Ovary (tissue), 9 donors: ENCODE data around the gene RNF217. TPM values are rescaled to one million over a fixed set of nuclear protein-coding genes. Genes with fewer than 3 reads are reported as not detected.

Source experiments
- DNase-seq, 5 donors: peaks; one replicate each; pipeline ENCODE4 v3.0.0-alpha.2; 2019 to 2020
- H3K27ac ChIP-seq, 2 donors: fragments of 200-600 bp; one replicate each; pipeline versions ENCODE4 v1.5.1 to v1.8.0; 2019 to 2022
- H3K27me3 ChIP-seq: fragments of 200-600 bp; one replicate; pipeline ENCODE4 v1.8.0; 2022
- H3K36me3 ChIP-seq: fragments of 200-600 bp; sonication (generic); one replicate; pipeline ENCODE4 v1.5.1; 2019
- H3K4me1 ChIP-seq: one replicate; pipeline ENCODE4 v1.8.1; 2013; ENCODE audit warnings: mild to moderate bottlenecking, moderate library complexity; ENCODE audit not compliant: insufficient read depth
- H3K4me3 ChIP-seq: fragments of 200-600 bp; sonication (generic); one replicate; pipeline ENCODE4 v1.5.1; 2017
- H3K9me3 ChIP-seq, 2 donors: fragments of 200-600 bp in 1 of 2; sonication (generic) in 1 of 2; one replicate each; pipeline versions ENCODE4 v1.5.1 to v1.8.1; 2013 to 2019; ENCODE audit warnings: mild to moderate bottlenecking in 1 of 2, moderate library complexity in 1 of 2
- CTCF ChIP-seq, 3 donors: fragments of 450-650 bp in 2 of 3; fragments of 200-600 bp in 1 of 3; IDR thresholded peaks; one replicate each; pipeline versions ENCODE4 v1.5.1 to v1.8.0; 2016 to 2022; ENCODE audit warnings: antibody characterized with exemption in 3 of 3, mild to moderate bottlenecking in 1 of 3
- EP300 ChIP-seq: sonication (generic); formaldehyde crosslinking; IDR thresholded peaks from one replicate; pipeline ENCODE4 v1.6.1; 2017; ENCODE audit warnings: antibody characterized with exemption
- POLR2A ChIP-seq: fragments of 450-650 bp; IDR thresholded peaks from one replicate; pipeline ENCODE4 v1.6.1; 2017; ENCODE audit warnings: antibody characterized with exemption, mild to moderate bottlenecking, moderate library complexity
- WGBS, 3 donors: extraction: QIAGEN DNeasy Blood & Tissue Kit in 1 of 3; methylation state at CpG; one replicate each; pipeline versions ENCODE4 v1.1.5 to v1.1.7; 2013 to 2017; 5-methylcytosine and 5-hydroxymethylcytosine counted together
- intact Hi-C, 4 donors: fragments of 100-400 bp; cut with DNase I; formaldehyde crosslinking; loops; one replicate each; pipeline versions ENCODE4 v1.11.0 to v1.15.1; 2022 to 2023
- polyA plus RNA-seq, 2 donors: library from polyadenylated mRNA; stranded (reverse); fragments of 200-250 nt in 1 of 2; fragments of 350-450 nt in 1 of 2; fragmentation: Illumina TruSeq in 1 of 2; extraction: RNeasy Lipid Tissue Mini Kit (QIAGEN cat#74804) in 1 of 2; gene quantifications; one replicate each; pipeline ENCODE4 v1.2.3, GENCODE V29; 2013 to 2014
- total RNA-seq, 7 donors: library from RNA; depleted of rRNA in 2 of 7; stranded (reverse); fragments of >200 nt in 2 of 7; fragmentation: NEBNext Ultra II Directional in 3 of 7; extraction: Animal tissue kit (Norgen Biotek cat#: 25700) in 3 of 7; gene quantifications; one replicate each; pipeline versions ENCODE4 v1.1.0 to v1.2.4, GENCODE V29; 2016 to 2023
- donor health status: DM: no; HTN: no; CAD: no; lungs with moderate emphysema.
- donor health status: DM: no; HTN: no; CAD: no.
- donor health status: Bipolar disorder and iron deficiency.
- donor health status: DM: yes; HTN: yes; CAD: no.
- donor health status: DM: no; HTN: no; CAD: no.
- donor health status: DM: yes; HTN: yes; CAD: no.

The RNF217 gene
- total and polyA plus RNA-seq, 9 donors: 5.8 to 40.4 (median 33.6) TPM

- DNase-seq: no peak
- Histone ChIP-seq H3K27ac (no peak overlapping the region), H3K36me3 (no peaks in the 10 kb centered on the region), H3K9me3 (no peaks in the 10 kb centered on the region), H3K27me3 (no peaks in the 10 kb centered on the region), H3K4me3 (no peak overlapping the region), H3K4me1 (no peaks in the 10 kb centered on the region)
- intact Hi-C loops: no loop called here
- WGBS, 3 donors: 86 to 95% (median 87%) methylated on average over 8 of the region's 8 CpGs
- TF ChIP-seq EP300: no peak
- TF ChIP-seq CTCF (IDR thresholded peaks at IDR 0.05): no peak
- TF ChIP-seq POLR2A: no peak
Measured at GRCh38 chr6:124997196-124997875, 35.1 kb downstream of the RNF217 start.

- Histone ChIP-seq H3K27ac (no peak overlapping the region), H3K27me3 (no peaks in the 10 kb centered on the region), H3K4me1 (peaks cover 3% of the 10 kb centered on the region), H3K4me3 (no peak overlapping the region), H3K36me3 (no peaks in the 10 kb centered on the region), H3K9me3 (no peaks in the 10 kb centered on the region)
- 78 to 86% (median 82%) methylated on average over 2 of the region's 2 CpGs for WGBS, 3 donors
- intact Hi-C loops: no loop called here
- DNase-seq: no peak
- TF ChIP-seq POLR2A (no peak), EP300 (no peak), CTCF (IDR thresholded peaks at IDR 0.05) (no peak)
Measured at GRCh38 chr6:124999105-124999764, 37.0 kb downstream of the RNF217 start.

- H3K4me3 ChIP-seq: no peak overlapping the region
- H3K4me1 ChIP-seq: peaks cover 3% of the 10 kb centered on the region
- DNase-seq: no peak
- H3K9me3 ChIP-seq: no peaks in the 10 kb centered on the region
- H3K27me3 ChIP-seq: no peaks in the 10 kb centered on the region
- WGBS, 3 donors: 3 to 16% (median 10%) methylated on average over 4 of the region's 4 CpGs
- intact Hi-C loops: no loop called here
- H3K27ac ChIP-seq: no peak overlapping the region
- no peaks in the 10 kb centered on the region for H3K36me3 ChIP-seq
- TF ChIP-seq EP300 (no peak), POLR2A (no peak), CTCF (IDR thresholded peaks at IDR 0.05) (no peak)
Measured at GRCh38 chr6:125001684-125002405, 39.6 kb downstream of the RNF217 start.

- Histone ChIP-seq H3K27me3 (no peaks in the 10 kb centered on the region), H3K4me3 (no peak overlapping the region), H3K36me3 (no peaks in the 10 kb centered on the region), H3K4me1 (peaks cover 3% of the 10 kb centered on the region), H3K9me3 (no peaks in the 10 kb centered on the region), H3K27ac (no peak overlapping the region)
- TF ChIP-seq POLR2A (no peak), CTCF (IDR thresholded peaks at IDR 0.05) (no peak), EP300 (no peak)
- intact Hi-C loops: no loop called here
- 3 to 22% (median 10%) methylated on average over 8 of the region's 8 CpGs for WGBS, 3 donors
- DNase-seq: no peak
Measured at GRCh38 chr6:125002406-125002741, 40.1 kb downstream of the RNF217 start.
